ENCODE data around the gene COL25A1. TPM values are rescaled to one million over a fixed set of nuclear protein-coding genes. Genes with fewer than 3 reads are reported as not detected.
"Not testable (repeated sequence)": the region's sequence is repeated elsewhere in the genome, so short reads cannot be mapped to it uniquely, and the experiment has no call there.

The COL25A1 gene
- total RNA-seq, 1 donor from 2014 or later: 10.4 TPM

- Histone ChIP-seq H3K9ac (ENCODE audit: low read length) (no peak overlapping the region), H3K4me3 (ENCODE audit: insufficient read depth, low read depth, low read length) (no peak overlapping the region), H3K27ac (ENCODE audit: low read depth, low read length) (no peak overlapping the region), H3K4me1 (ENCODE audit: insufficient read depth, low read length) (peaks cover 12% of the 10 kb centered on the region), H3K9me3 (ENCODE audit: insufficient read depth, low read depth, low read length) (no peaks in the 10 kb centered on the region), H3K36me3 (ENCODE audit: insufficient read depth, low read length) (no peaks in the 10 kb centered on the region), H2AFZ (ENCODE audit: low read depth, low read length) (no peak overlapping the region), H3K27me3 (ENCODE audit: insufficient read depth, low read length) (no peaks in the 10 kb centered on the region), H4K20me1 (ENCODE audit: insufficient read depth, low read length) (no peaks in the 10 kb centered on the region), H3K79me2 (ENCODE audit: insufficient read depth, low read length) (no peaks in the 10 kb centered on the region), H3K4me2 (ENCODE audit: low read length) (no peak overlapping the region)
- DNase-seq (ENCODE audit: low read depth) (no peak), FAIRE-seq (no peak)
- no peak for TF ChIP-seq CTCF (IDR thresholded peaks at IDR 0.05; ENCODE audit: insufficient read depth, low read depth, low read length)
- no peak for TF ChIP-seq EZH2 (IDR thresholded peaks at IDR 0.05; ENCODE audit: insufficient read depth, low read length)
- H3K27ac Mint-ChIP-seq (ENCODE audit: unreplicated experiment): no peak overlapping the region
- H3K27me3 Mint-ChIP-seq (ENCODE audit: low read depth, unreplicated experiment): no peaks in the 10 kb centered on the region
- peaks cover 25% of the 10 kb centered on the region for H3K4me1 Mint-ChIP-seq (ENCODE audit: low read depth, unreplicated experiment)
- H3K36me3 Mint-ChIP-seq (ENCODE audit: low read depth, unreplicated experiment): no peaks in the 10 kb centered on the region
- no peak overlapping the region for H3K4me3 Mint-ChIP-seq (ENCODE audit: unreplicated experiment)
- H3K9me3 Mint-ChIP-seq (ENCODE audit: unreplicated experiment): no peaks in the 10 kb centered on the region
Measured at GRCh38 chr4:109077505-109077904, 225.0 kb downstream of the COL25A1 start.

GRCh38 chr4:109076709-109077108, 225.7 kb downstream of the COL25A1 start:
- not testable (repeated sequence) for H3K9me3 Mint-ChIP-seq (ENCODE audit: unreplicated experiment); H3K4me2 ChIP-seq (ENCODE audit: low read length); DNase-seq (ENCODE audit: low read depth); H3K79me2 ChIP-seq (ENCODE audit: insufficient read depth, low read length); H4K20me1 ChIP-seq (ENCODE audit: insufficient read depth, low read length); H3K27ac Mint-ChIP-seq (ENCODE audit: unreplicated experiment); H3K9ac ChIP-seq (ENCODE audit: low read length); H3K27me3 ChIP-seq (ENCODE audit: insufficient read depth, low read length); H3K36me3 ChIP-seq (ENCODE audit: insufficient read depth, low read length); H2AFZ ChIP-seq (ENCODE audit: low read depth, low read length); H3K4me3 ChIP-seq (ENCODE audit: insufficient read depth, low read depth, low read length); H3K27ac ChIP-seq (ENCODE audit: low read depth, low read length); H3K9me3 ChIP-seq (ENCODE audit: insufficient read depth, low read depth, low read length); FAIRE-seq; H3K36me3 Mint-ChIP-seq (ENCODE audit: low read depth, unreplicated experiment); H3K4me3 Mint-ChIP-seq (ENCODE audit: unreplicated experiment); H3K27me3 Mint-ChIP-seq (ENCODE audit: low read depth, unreplicated experiment)
- H3K4me1 Mint-ChIP-seq (ENCODE audit: low read depth, unreplicated experiment): peaks cover 28% of the 10 kb centered on the region
- H3K4me1 ChIP-seq (ENCODE audit: insufficient read depth, low read length): peaks cover 12% of the 10 kb centered on the region

- no peaks in the 10 kb centered on the region for H3K27me3 Mint-ChIP-seq (ENCODE audit: low read depth, unreplicated experiment)
- H3K4me1 Mint-ChIP-seq (ENCODE audit: low read depth, unreplicated experiment): peaks cover 28% of the 10 kb centered on the region
- H3K27ac ChIP-seq (ENCODE audit: low read depth, low read length): no peak overlapping the region
- no peaks in the 10 kb centered on the region for H3K79me2 ChIP-seq (ENCODE audit: insufficient read depth, low read length)
- no peak overlapping the region for H3K27ac Mint-ChIP-seq (ENCODE audit: unreplicated experiment)
- no peaks in the 10 kb centered on the region for H4K20me1 ChIP-seq (ENCODE audit: insufficient read depth, low read length)
- H3K36me3 Mint-ChIP-seq (ENCODE audit: low read depth, unreplicated experiment): no peaks in the 10 kb centered on the region
- H3K9ac ChIP-seq (ENCODE audit: low read length): no peak overlapping the region
- no peak for TF ChIP-seq CTCF (IDR thresholded peaks at IDR 0.05; ENCODE audit: insufficient read depth, low read depth, low read length)
- TF ChIP-seq EZH2 (IDR thresholded peaks at IDR 0.05; ENCODE audit: insufficient read depth, low read length): no peak
- H3K36me3 ChIP-seq (ENCODE audit: insufficient read depth, low read length): no peaks in the 10 kb centered on the region
- DNase-seq (ENCODE audit: low read depth) (no peak), FAIRE-seq (no peak)
- no peak overlapping the region for H3K4me3 ChIP-seq (ENCODE audit: insufficient read depth, low read depth, low read length)
- H3K4me2 ChIP-seq (ENCODE audit: low read length): no peak overlapping the region
- H3K9me3 ChIP-seq (ENCODE audit: insufficient read depth, low read depth, low read length): no peaks in the 10 kb centered on the region
- no peaks in the 10 kb centered on the region for H3K27me3 ChIP-seq (ENCODE audit: insufficient read depth, low read length)
- H2AFZ ChIP-seq (ENCODE audit: low read depth, low read length): no peak overlapping the region
- no peak overlapping the region for H3K4me3 Mint-ChIP-seq (ENCODE audit: unreplicated experiment)
- peaks cover 12% of the 10 kb centered on the region for H3K4me1 ChIP-seq (ENCODE audit: insufficient read depth, low read length)
- H3K9me3 Mint-ChIP-seq (ENCODE audit: unreplicated experiment): no peaks in the 10 kb centered on the region
Measured at GRCh38 chr4:109075621-109076020, 226.8 kb downstream of the COL25A1 start.

Data from astrocyte (in vitro differentiated cells and primary cell).